ENCODE results near the gene CCDC66. TPM values are rescaled to one million over a fixed set of nuclear protein-coding genes. Genes with fewer than 3 reads are reported as not detected.
A peak's percentile ranks its signal among the peaks of the same experiment; 100 is the strongest.
"Not testable (repeated sequence)": the region's sequence is repeated elsewhere in the genome, so short reads cannot be mapped to it uniquely, and the experiment has no call there.

CCDC66 gene
- total and polyA plus RNA-seq, 12 donors, result 4.7 to 18.6 (median 12.8) TPM

GRCh38 chr3:56590814-56591213, 33.8 kb downstream of the CCDC66 start:
- Histone ChIP-seq H3K4me3 (no peak overlapping the region), H3K27me3 (no peaks in the 10 kb centered on the region), H3K36me3 (peaks cover 0 to 40% (median 0%) of the 10 kb centered on the region in 9 donors), H3K27ac (no peak overlapping the region), H3K9me3 (no peaks in the 10 kb centered on the region), H3K4me1 (peaks cover 0 to 3% (median 0%) of the 10 kb centered on the region in 9 donors)
- no peak for TF ChIP-seq CTCF (IDR thresholded peaks at IDR 0.05)
- intact Hi-C loops (cut with DNase I), result no loop called here
- no peak for ATAC-seq
- 72 to 80% methylated on average over 1 of the region's 1 CpG for WGBS, 2 donors
- DNase-seq, result no peak

GRCh38 chr3:56591262-56591661, 34.3 kb downstream of the CCDC66 start:
- Histone ChIP-seq H3K4me3 (no peak overlapping the region), H3K27me3 (no peaks in the 10 kb centered on the region), H3K36me3 (peaks cover 0 to 44% (median 0%) of the 10 kb centered on the region in 9 donors), H3K9me3 (no peaks in the 10 kb centered on the region), H3K4me1 (peaks cover 0 to 3% (median 0%) of the 10 kb centered on the region in 9 donors), H3K27ac (no peak overlapping the region)
- 63 to 69% methylated on average over 2 of the region's 2 CpGs for WGBS, 2 donors
- no peak for TF ChIP-seq CTCF (IDR thresholded peaks at IDR 0.05)
- ATAC-seq (no peak), DNase-seq (no peak)
- intact Hi-C loops (cut with DNase I), result no loop called here

GRCh38 chr3:56593455-56594158, 36.6 kb downstream of the CCDC66 start:
- peaks cover 0 to 64% (median 0%) of the 10 kb centered on the region in 9 donors for H3K36me3 ChIP-seq
- ATAC-seq (no peak), DNase-seq (no peak)
- TF ChIP-seq CTCF (IDR thresholded peaks at IDR 0.05), result no peak
- peaks cover 0 to 12% (median 0%) of the 10 kb centered on the region in 11 donors for H3K9me3 ChIP-seq
- intact Hi-C loops (cut with DNase I), result no loop called here
- WGBS, 2 donors, result 90 to 97% methylated on average over 6 of the region's 6 CpGs
- H3K27ac ChIP-seq, result peak overlapping the region in 1 of 10 donors; percentile 39
- no peaks in the 10 kb centered on the region for H3K27me3 ChIP-seq
- H3K4me1 ChIP-seq, result peaks cover 0 to 3% (median 0%) of the 10 kb centered on the region in 9 donors
- no peak overlapping the region for H3K4me3 ChIP-seq

GRCh38 chr3:56595975-56596840, 39.2 kb downstream of the CCDC66 start:
- Histone ChIP-seq H3K4me1 (no peaks in the 10 kb centered on the region), H3K4me3 (no peak overlapping the region), H3K27ac (no peak overlapping the region), H3K36me3 (peaks cover 0 to 86% (median 10%) of the 10 kb centered on the region in 9 donors), H3K27me3 (no peaks in the 10 kb centered on the region), H3K9me3 (peaks cover 0 to 22% (median 0%) of the 10 kb centered on the region in 11 donors)
- ATAC-seq, result no peak
- no peak for DNase-seq
- WGBS, 2 donors, result 93 to 97% methylated on average over 11 of the region's 11 CpGs
- intact Hi-C loops (cut with DNase I), result no loop called here
- TF ChIP-seq CTCF (IDR thresholded peaks at IDR 0.05), result no peak

GRCh38 chr3:56608479-56608878, 51.5 kb downstream of the CCDC66 start:
- ATAC-seq; H3K4me3 ChIP-seq; intact Hi-C loops (cut with DNase I); DNase-seq; H3K27me3 ChIP-seq: not testable (repeated sequence)
- WGBS, 2 donors, result 84 to 100% methylated on average over 1 to 2 of the region's 2 CpGs
- peaks cover 0 to 51% (median 9%) of the 10 kb centered on the region in 9 donors for H3K36me3 ChIP-seq
- H3K4me1 ChIP-seq, result peaks cover 0 to 14% (median 9%) of the 10 kb centered on the region in 9 donors
- H3K27ac ChIP-seq, result peak overlapping the region in 1 of 10 donors; percentile 6
- peaks cover 0 to 22% (median 6%) of the 10 kb centered on the region in 11 donors for H3K9me3 ChIP-seq

Data from heart right ventricle (tissue), 16 donors.